BLaER1 (cell line): Measurements from ENCODE around the gene NADSYN1.

Source experiments
- H3K27ac ChIP-seq: shearing (Covaris generic); formaldehyde crosslinking; 2 replicates; pipeline ENCODE4 v1.8.1; 2022
- H3K27me3 ChIP-seq: shearing (Covaris generic); formaldehyde crosslinking; 2 replicates; pipeline ENCODE4 v1.8.1; 2022
- H3K36me3 ChIP-seq: shearing (Covaris generic); formaldehyde crosslinking; 2 replicates; pipeline ENCODE4 v1.8.1; 2022
- H3K4me1 ChIP-seq: shearing (Covaris generic); formaldehyde crosslinking; 2 replicates; pipeline ENCODE4 v1.8.1; 2022
- H3K4me2 ChIP-seq: shearing (Covaris generic); formaldehyde crosslinking; 2 replicates; pipeline ENCODE4 v1.8.1; 2022
- H3K4me3 ChIP-seq: shearing (Covaris generic); formaldehyde crosslinking; 2 replicates; pipeline ENCODE4 v1.8.1; 2022
- H3K9ac ChIP-seq: shearing (Covaris generic); formaldehyde crosslinking; 2 replicates; pipeline ENCODE4 v1.8.1; 2022
- H3K9me3 ChIP-seq: shearing (Covaris generic); formaldehyde crosslinking; 2 replicates; pipeline ENCODE4 v1.8.1; 2022
- H4K20me1 ChIP-seq: shearing (Covaris generic); formaldehyde crosslinking; 2 replicates; pipeline ENCODE4 v1.8.1; 2022
- Cebpa-rat ChIP-seq: shearing (Covaris generic); IDR thresholded peaks from 2 replicates; pipeline ENCODE4 v1.8.1; 2022

Gene NADSYN1

DNA sequence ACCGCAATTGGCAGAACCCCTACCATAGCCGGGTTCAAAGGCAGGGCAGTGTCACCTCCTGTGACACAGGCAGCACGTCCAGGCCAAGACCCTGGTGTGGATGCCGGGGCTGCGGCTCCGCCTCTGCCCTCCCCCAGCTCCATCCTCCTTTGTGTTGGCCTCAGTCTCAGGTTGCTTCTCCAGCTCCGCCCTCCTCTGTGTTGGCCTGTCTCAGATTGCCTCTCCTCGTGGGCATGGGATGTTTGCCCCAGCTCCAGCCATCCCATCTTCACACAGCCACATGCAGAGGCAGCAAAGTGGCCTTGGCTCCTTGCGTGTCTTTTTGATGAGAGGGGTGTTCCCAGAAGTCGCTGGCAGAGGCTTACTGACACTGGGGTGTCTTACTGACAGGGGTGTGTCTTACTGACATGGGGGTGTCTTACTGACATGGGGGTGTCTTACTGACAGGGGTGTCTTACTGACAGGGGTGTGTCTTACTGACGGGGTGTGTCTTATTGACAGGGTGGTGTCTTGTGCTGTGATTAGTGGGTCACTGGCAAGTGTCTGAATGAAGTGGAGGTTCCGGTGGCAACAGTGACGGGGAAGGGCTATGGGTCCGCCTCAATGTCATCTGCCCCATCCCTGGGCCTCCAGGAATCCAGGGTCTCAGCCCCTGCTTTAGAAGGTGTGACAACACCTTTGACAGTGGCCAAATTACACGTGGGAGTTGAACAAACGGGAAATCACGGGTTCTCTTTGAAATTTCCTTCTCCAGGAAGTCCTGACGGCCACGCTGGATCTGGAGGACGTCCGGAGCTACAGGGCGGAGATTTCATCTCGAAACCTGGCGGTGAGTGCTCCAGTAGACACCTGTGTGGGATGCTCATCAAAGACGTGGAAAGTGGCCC, 24.9 kb downstream of the NADSYN1 start:
- Histone ChIP-seq H3K27ac (no peak overlapping the region), H3K9me3 (no peaks in the 10 kb centered on the region), H3K9ac (no peak overlapping the region), H4K20me1 (no peaks in the 10 kb centered on the region), H3K4me2 (peak overlapping the region; percentile 28), H3K27me3 (no peaks in the 10 kb centered on the region), H3K4me3 (no peak overlapping the region), H3K4me1 (peaks cover 31% of the 10 kb centered on the region), H3K36me3 (peaks cover 100% of the 10 kb centered on the region)
- no peak for TF ChIP-seq Cebpa-rat

- no peaks in the 10 kb centered on the region for H4K20me1 ChIP-seq
- no peaks in the 10 kb centered on the region for H3K9me3 ChIP-seq
- no peaks in the 10 kb centered on the region for H3K27me3 ChIP-seq
- H3K9ac ChIP-seq: no peak overlapping the region
- no peak overlapping the region for H3K4me3 ChIP-seq
- peaks cover 25% of the 10 kb centered on the region for H3K4me1 ChIP-seq
- no peak for TF ChIP-seq Cebpa-rat
- peaks cover 100% of the 10 kb centered on the region for H3K36me3 ChIP-seq
- H3K27ac ChIP-seq: no peak overlapping the region
- H3K4me2 ChIP-seq: peak overlapping the region; percentile 28; the same call in 1 of the 2 replicates
These were observed 25.5 kb downstream of the NADSYN1 start for GRCh38 chr11:71478528-71478840.

DNA sequence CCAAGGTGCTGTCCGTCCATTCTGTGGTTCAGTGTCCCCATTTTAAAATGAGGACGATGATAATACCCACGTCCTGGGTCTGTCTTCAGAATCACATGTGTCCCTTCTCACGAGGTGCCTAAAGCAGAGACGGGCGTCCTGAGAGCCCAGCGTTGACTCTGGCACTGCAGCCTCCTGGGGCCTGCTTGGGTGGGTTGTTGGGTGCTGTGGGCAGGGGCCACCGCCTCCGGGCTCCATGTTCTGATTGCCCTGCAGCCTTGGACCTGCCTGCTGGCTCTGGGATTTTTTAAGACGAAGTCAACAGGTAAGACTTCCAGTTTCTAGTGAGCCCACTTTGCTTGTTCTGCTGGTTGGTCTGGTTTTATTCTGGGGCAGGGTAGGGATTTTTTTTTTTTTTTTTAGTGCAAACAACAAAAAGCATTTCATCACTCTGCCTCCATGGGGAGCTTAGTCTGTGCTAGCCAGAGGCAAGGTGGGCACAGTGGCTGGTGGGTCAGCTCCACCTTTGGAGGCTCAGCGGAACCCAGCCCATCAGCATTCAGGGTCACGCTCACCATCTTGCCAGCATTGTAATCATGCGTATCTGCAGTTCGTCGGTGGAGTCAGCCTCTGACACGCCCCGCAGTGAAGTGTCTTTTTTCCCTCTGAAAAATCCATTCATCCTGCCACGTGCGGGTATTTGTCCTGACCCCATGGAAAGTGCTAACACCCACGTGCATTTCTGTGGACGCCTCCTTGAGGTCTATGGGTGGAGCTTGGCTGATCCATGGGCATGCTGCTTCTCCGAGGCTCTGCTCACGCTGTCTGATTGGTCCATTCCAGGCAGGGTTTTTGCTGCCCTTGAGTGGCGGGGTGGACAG, 28.3 kb downstream of the NADSYN1 start:
- Histone ChIP-seq H3K4me2 (no peak overlapping the region), H3K27me3 (no peaks in the 10 kb centered on the region), H3K9ac (no peak overlapping the region), H4K20me1 (no peaks in the 10 kb centered on the region), H3K27ac (no peak overlapping the region), H3K4me1 (peaks cover 20% of the 10 kb centered on the region), H3K4me3 (no peak overlapping the region), H3K9me3 (no peaks in the 10 kb centered on the region), H3K36me3 (peaks cover 100% of the 10 kb centered on the region)
- no peak for TF ChIP-seq Cebpa-rat

- peaks cover 98% of the 10 kb centered on the region for H3K36me3 ChIP-seq
- no peaks in the 10 kb centered on the region for H4K20me1 ChIP-seq
- H3K27ac ChIP-seq: no peak overlapping the region
- no peaks in the 10 kb centered on the region for H3K27me3 ChIP-seq
- H3K4me3 ChIP-seq: no peak overlapping the region
- TF ChIP-seq Cebpa-rat: no peak
- no peak overlapping the region for H3K4me2 ChIP-seq
- peaks cover 19% of the 10 kb centered on the region for H3K4me1 ChIP-seq
- no peaks in the 10 kb centered on the region for H3K9me3 ChIP-seq
- H3K9ac ChIP-seq: no peak overlapping the region
These were observed 29.2 kb downstream of the NADSYN1 start for GRCh38 chr11:71482216-71482615.

DNA sequence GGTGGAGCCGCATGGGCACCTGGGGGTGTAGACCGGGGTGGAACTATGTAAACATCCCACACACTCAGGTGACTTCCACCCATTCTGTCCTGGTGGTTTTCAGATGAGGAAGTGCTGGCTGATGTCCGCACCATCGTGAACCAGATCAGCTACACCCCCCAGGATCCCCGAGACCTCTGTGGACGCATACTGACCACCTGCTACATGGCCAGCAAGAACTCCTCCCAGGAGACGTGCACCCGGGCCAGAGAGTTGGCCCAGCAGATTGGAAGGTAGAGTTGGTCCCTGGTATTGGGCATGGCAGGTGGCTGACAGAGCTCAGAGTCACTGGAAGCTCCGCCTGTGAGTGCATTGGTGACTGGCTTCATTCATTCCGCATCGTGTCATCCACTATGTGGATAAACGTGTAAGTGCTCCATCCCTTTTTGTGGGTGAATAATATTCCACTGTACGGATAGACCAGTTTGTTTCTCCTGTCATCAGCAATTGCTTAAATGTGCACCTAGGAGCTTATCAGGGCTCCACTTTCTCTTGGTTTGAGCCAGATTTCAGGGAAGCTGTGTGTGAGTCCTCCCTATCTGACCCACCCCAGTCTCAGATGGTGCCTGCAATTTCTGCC, 29.9 kb downstream of the NADSYN1 start:
- no peaks in the 10 kb centered on the region for H3K9me3 ChIP-seq
- H3K4me1 ChIP-seq: peaks cover 17% of the 10 kb centered on the region
- H3K27ac ChIP-seq: no peak overlapping the region
- no peaks in the 10 kb centered on the region for H4K20me1 ChIP-seq
- no peak for TF ChIP-seq Cebpa-rat
- no peaks in the 10 kb centered on the region for H3K27me3 ChIP-seq
- H3K9ac ChIP-seq: no peak overlapping the region
- H3K4me2 ChIP-seq: no peak overlapping the region
- peaks cover 95% of the 10 kb centered on the region for H3K36me3 ChIP-seq
- no peak overlapping the region for H3K4me3 ChIP-seq

DNA sequence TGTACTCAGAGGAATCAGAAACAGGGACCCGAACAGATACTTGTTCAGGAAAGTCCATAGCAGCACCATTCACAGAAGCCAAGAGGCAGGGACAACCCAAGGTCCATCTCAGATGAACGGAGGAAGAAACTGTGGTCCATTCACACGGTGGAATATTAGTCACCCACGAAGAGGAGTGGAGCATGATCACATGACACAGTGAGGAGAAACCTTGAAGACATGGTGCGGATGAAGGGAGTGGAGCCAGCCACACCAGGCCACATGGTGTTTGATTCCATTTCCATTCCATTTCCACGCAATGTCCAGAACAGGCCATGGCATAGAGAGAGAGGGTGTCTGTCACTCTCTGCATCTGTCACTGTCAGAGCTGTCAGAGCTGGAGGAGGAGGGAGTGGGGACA, 30.7 kb downstream of the NADSYN1 start:
- Histone ChIP-seq H3K36me3 (peaks cover 95% of the 10 kb centered on the region), H3K9ac (no peak overlapping the region), H3K4me3 (no peak overlapping the region), H3K27me3 (no peaks in the 10 kb centered on the region), H3K9me3 (no peaks in the 10 kb centered on the region), H3K27ac (no peak overlapping the region), H3K4me1 (peaks cover 18% of the 10 kb centered on the region), H3K4me2 (no peak overlapping the region), H4K20me1 (no peaks in the 10 kb centered on the region)
- TF ChIP-seq Cebpa-rat: no peak

DNA sequence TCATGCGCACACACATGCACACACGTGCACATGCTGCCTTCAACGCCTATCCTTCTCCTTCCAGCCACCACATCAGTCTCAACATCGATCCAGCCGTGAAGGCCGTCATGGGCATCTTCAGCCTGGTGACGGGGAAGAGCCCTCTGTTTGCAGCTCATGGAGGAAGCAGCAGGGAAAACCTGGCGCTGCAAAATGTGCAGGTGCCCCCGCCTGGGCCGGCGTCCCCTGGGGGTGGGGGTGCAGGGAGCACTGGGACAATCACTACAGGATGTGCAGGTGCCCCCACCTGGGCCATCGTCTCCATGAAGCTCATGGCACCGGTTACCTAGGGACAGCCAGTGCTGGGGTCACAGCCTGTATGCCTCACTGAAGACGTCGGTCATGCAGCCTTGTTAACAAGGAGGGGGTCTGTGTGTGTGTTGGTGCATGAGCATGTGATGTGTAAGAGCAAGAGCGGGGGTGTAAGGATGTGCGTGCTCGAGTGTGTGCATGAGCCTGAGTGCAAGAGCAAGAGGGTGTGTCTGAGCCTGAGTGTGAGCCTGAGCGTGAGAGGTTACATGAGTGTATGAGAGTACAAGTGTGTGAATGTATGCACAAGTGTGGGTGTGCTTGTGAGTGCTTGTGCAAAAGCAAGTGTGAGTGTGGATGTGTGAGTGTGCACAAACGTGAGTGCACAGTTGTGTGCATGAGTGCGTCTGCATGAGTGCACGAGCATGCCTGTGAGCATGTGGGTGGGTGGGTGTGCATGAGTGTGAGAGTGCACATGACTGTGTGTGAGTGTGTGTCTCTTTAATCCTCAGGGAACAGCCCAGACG, 31.5 kb downstream of the NADSYN1 start:
- Histone ChIP-seq H3K27ac (no peak overlapping the region), H4K20me1 (no peaks in the 10 kb centered on the region), H3K27me3 (no peaks in the 10 kb centered on the region), H3K4me2 (no peak overlapping the region), H3K4me1 (peaks cover 26% of the 10 kb centered on the region), H3K9ac (no peak overlapping the region), H3K36me3 (peaks cover 95% of the 10 kb centered on the region), H3K4me3 (no peak overlapping the region), H3K9me3 (no peaks in the 10 kb centered on the region)
- TF ChIP-seq Cebpa-rat: no peak

DNA sequence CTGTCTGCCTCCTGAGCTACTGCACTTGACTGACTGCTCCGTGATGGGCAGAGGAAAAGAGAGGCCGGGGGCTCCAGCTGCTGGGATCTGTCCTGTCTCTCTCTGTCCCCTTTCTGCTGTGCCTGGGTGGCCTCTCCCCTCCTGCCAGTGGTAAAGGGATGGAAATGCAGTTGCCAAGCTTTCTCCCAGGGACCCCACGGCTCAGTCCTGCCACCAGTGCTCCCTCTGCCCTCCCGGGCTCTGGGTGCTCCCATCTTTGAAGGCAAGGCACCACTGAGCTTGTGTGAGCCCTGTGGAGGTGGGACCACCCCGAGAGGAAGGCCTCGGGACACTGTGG, 32.0 kb downstream of the NADSYN1 start:
- Histone ChIP-seq H3K4me3 (no peak overlapping the region), H3K4me2 (no peak overlapping the region), H3K27ac (no peak overlapping the region), H4K20me1 (no peaks in the 10 kb centered on the region), H3K9me3 (no peaks in the 10 kb centered on the region), H3K27me3 (no peaks in the 10 kb centered on the region), H3K36me3 (peaks cover 95% of the 10 kb centered on the region), H3K4me1 (peaks cover 29% of the 10 kb centered on the region), H3K9ac (no peak overlapping the region)
- TF ChIP-seq Cebpa-rat: no peak

- Histone ChIP-seq H4K20me1 (no peaks in the 10 kb centered on the region), H3K4me1 (peaks cover 25% of the 10 kb centered on the region), H3K36me3 (peaks cover 95% of the 10 kb centered on the region), H3K9me3 (no peaks in the 10 kb centered on the region), H3K9ac (no peak overlapping the region), H3K4me2 (no peak overlapping the region), H3K27me3 (no peaks in the 10 kb centered on the region), H3K27ac (no peak overlapping the region), H3K4me3 (no peak overlapping the region)
- no peak for TF ChIP-seq Cebpa-rat
These were observed 32.5 kb downstream of the NADSYN1 start for GRCh38 chr11:71485466-71485865.
